Measurements from ENCODE around the gene GGTLC2.

GGTLC2 gene

GRCh38 chr22:22667966-22668880 is 23.8 kb downstream of the GGTLC2 start:
- H3K9me3 ChIP-seq (ENCODE audit: insufficient read depth, low read length) = no peaks in the 10 kb centered on the region
- no peak overlapping the region for H3K9ac ChIP-seq (ENCODE audit: low read length)
- H3K4me2 ChIP-seq (ENCODE audit: low read length) = no peak overlapping the region
- H3K4me3 ChIP-seq (ENCODE audit: low read length) = no peak overlapping the region
- H3K27ac ChIP-seq (ENCODE audit: low read length) = no peak overlapping the region
- H4K20me1 ChIP-seq (ENCODE audit: insufficient read depth, low read length) = no peaks in the 10 kb centered on the region
- TF ChIP-seq EZH2phosphoT487 (IDR thresholded peaks at IDR 0.05; ENCODE audit: low read depth) (no peak), CTCF (IDR thresholded peaks at IDR 0.05; ENCODE audit: low read depth, low read length) (no peak)
- peaks cover 2% of the 10 kb centered on the region for H3K36me3 ChIP-seq (replicated peaks; ENCODE audit: low read depth, low read length)
- no peaks in the 10 kb centered on the region for H3K79me2 ChIP-seq (ENCODE audit: low read length)
- H2AFZ ChIP-seq (ENCODE audit: low read depth, low read length) = no peak overlapping the region
- no peaks in the 10 kb centered on the region for H3K4me1 ChIP-seq (ENCODE audit: low read length)
- no peaks in the 10 kb centered on the region for H3K27me3 ChIP-seq (ENCODE audit: low read depth, low read length)

GRCh38 chr22:22669093-22669492 is 24.7 kb downstream of the GGTLC2 start:
- Histone ChIP-seq H3K27me3 (ENCODE audit: low read depth, low read length) (no peaks in the 10 kb centered on the region), H4K20me1 (ENCODE audit: insufficient read depth, low read length) (no peaks in the 10 kb centered on the region), H3K36me3 (replicated peaks; ENCODE audit: low read depth, low read length) (peaks cover 2% of the 10 kb centered on the region), H3K27ac (ENCODE audit: low read length) (no peak overlapping the region), H3K9me3 (ENCODE audit: insufficient read depth, low read length) (no peaks in the 10 kb centered on the region), H3K4me3 (ENCODE audit: low read length) (no peak overlapping the region), H2AFZ (ENCODE audit: low read depth, low read length) (no peak overlapping the region), H3K79me2 (ENCODE audit: low read length) (no peaks in the 10 kb centered on the region), H3K4me1 (ENCODE audit: low read length) (peaks cover 4% of the 10 kb centered on the region; the same call in 1 of the 2 replicates), H3K4me2 (ENCODE audit: low read length) (no peak overlapping the region), H3K9ac (ENCODE audit: low read length) (no peak overlapping the region)
- TF ChIP-seq CTCF (IDR thresholded peaks at IDR 0.05; ENCODE audit: low read depth, low read length) (no peak), EZH2phosphoT487 (IDR thresholded peaks at IDR 0.05; ENCODE audit: low read depth) (no peak)

GRCh38 chr22:22670076-22670795 is 25.8 kb downstream of the GGTLC2 start:
- Histone ChIP-seq H3K4me2 (ENCODE audit: low read length) (no peak overlapping the region), H3K9ac (ENCODE audit: low read length) (no peak overlapping the region), H3K4me1 (ENCODE audit: low read length) (peaks cover 4% of the 10 kb centered on the region; the same call in 1 of the 2 replicates), H3K27me3 (ENCODE audit: low read depth, low read length) (no peaks in the 10 kb centered on the region), H3K9me3 (ENCODE audit: insufficient read depth, low read length) (no peaks in the 10 kb centered on the region), H4K20me1 (ENCODE audit: insufficient read depth, low read length) (no peaks in the 10 kb centered on the region), H3K4me3 (ENCODE audit: low read length) (no peak overlapping the region), H2AFZ (ENCODE audit: low read depth, low read length) (no peak overlapping the region), H3K27ac (ENCODE audit: low read length) (no peak overlapping the region), H3K36me3 (replicated peaks; ENCODE audit: low read depth, low read length) (peaks cover 2% of the 10 kb centered on the region), H3K79me2 (ENCODE audit: low read length) (no peaks in the 10 kb centered on the region)
- TF ChIP-seq CTCF (IDR thresholded peaks at IDR 0.05; ENCODE audit: low read depth, low read length) (no peak), EZH2phosphoT487 (IDR thresholded peaks at IDR 0.05; ENCODE audit: low read depth) (no peak)

- no peaks in the 10 kb centered on the region for H3K9me3 ChIP-seq (ENCODE audit: insufficient read depth, low read length)
- peaks cover 4% of the 10 kb centered on the region; the same call in 1 of the 2 replicates for H3K4me1 ChIP-seq (ENCODE audit: low read length)
- TF ChIP-seq EZH2phosphoT487 (IDR thresholded peaks at IDR 0.05; ENCODE audit: low read depth) (no peak), CTCF (IDR thresholded peaks at IDR 0.05; ENCODE audit: low read depth, low read length) (no peak)
- H3K4me2 ChIP-seq (ENCODE audit: low read length) = no peak overlapping the region
- H3K79me2 ChIP-seq (ENCODE audit: low read length) = no peaks in the 10 kb centered on the region
- H3K27ac ChIP-seq (ENCODE audit: low read length) = no peak overlapping the region
- H2AFZ ChIP-seq (ENCODE audit: low read depth, low read length) = no peak overlapping the region
- peaks cover 2% of the 10 kb centered on the region for H3K36me3 ChIP-seq (replicated peaks; ENCODE audit: low read depth, low read length)
- H3K9ac ChIP-seq (ENCODE audit: low read length) = no peak overlapping the region
- H4K20me1 ChIP-seq (ENCODE audit: insufficient read depth, low read length) = no peaks in the 10 kb centered on the region
- H3K27me3 ChIP-seq (ENCODE audit: low read depth, low read length) = no peaks in the 10 kb centered on the region
- H3K4me3 ChIP-seq (ENCODE audit: low read length) = no peak overlapping the region
Measured at GRCh38 chr22:22671506-22671905, 27.1 kb downstream of the GGTLC2 start.
